A673 (cell line): ENCODE data around the gene AGRN. TPM values are rescaled to one million over a fixed set of nuclear protein-coding genes. Genes with fewer than 3 reads are reported as not detected.
"Not testable (repeated sequence)": the region's sequence is repeated elsewhere in the genome, so short reads cannot be mapped to it uniquely, and the experiment has no call there.

Experiments used
- BruUV-seq: library from RNA; stranded (reverse); fragments of 400-500 nt; replicated peaks from 2 replicates; lab custom pipeline; 2021; lab: Mats Ljungman, UMichigan
- CTCF ChIA-PET: fragments of 300-600 bp; sonication (Branson Sonifier 250); formaldehyde crosslinking; loops from one replicate; lab custom pipeline; 2022; ENCODE audit warnings: antibody characterized with exemption; lab: Charles Lee
- POLR2A ChIA-PET: fragments of 300-600 bp; sonication (Branson Sonifier 250); formaldehyde crosslinking; loops from one replicate; lab custom pipeline; 2022; ENCODE audit warnings: antibody characterized with exemption; ENCODE audit not compliant: low non-redundant PET; lab: Charles Lee
- DNase-seq: peaks from one replicate; pipeline ENCODE4 v3.0.0-alpha.2; 2015; ENCODE audit warnings: low spot score
- H3K27ac ChIP-seq: fragments of 200-600 bp; sonication (generic); 2 replicates; pipeline ENCODE4 v1.5.1; 2016; ENCODE audit warnings: mixed run types, low read depth, mild to moderate bottlenecking, mixed read lengths, antibody characterized with exemption, low read length; ENCODE audit not compliant: poor library complexity, severe bottlenecking
- H3K27me3 ChIP-seq: fragments of 200-600 bp; sonication (generic); replicated peaks from 2 replicates; pipeline ENCODE4 v1.6.1; 2017; ENCODE audit warnings: mixed run types, low read depth, mild to moderate bottlenecking, mixed read lengths, antibody characterized with exemption, low read length; ENCODE audit not compliant: insufficient read depth, poor library complexity
- H3K36me3 ChIP-seq: fragments of 200-600 bp; sonication (generic); 2 replicates; pipeline ENCODE4 v1.6.1; 2016; ENCODE audit warnings: mixed run types, mild to moderate bottlenecking, mixed read lengths, antibody characterized with exemption, low read length; ENCODE audit not compliant: insufficient read depth, poor library complexity, severe bottlenecking
- H3K4me1 ChIP-seq: fragments of 200-600 bp; sonication (generic); 2 replicates; pipeline ENCODE4 v1.6.1; 2017; ENCODE audit warnings: mixed run types, mild to moderate bottlenecking, mixed read lengths, antibody characterized with exemption, low read length; ENCODE audit not compliant: insufficient read depth, poor library complexity, severe bottlenecking
- H3K4me3 ChIP-seq: fragments of 200-600 bp; sonication (generic); 2 replicates; pipeline ENCODE4 v1.5.1; 2016; ENCODE audit warnings: low read depth, mixed run types, mild to moderate bottlenecking, mixed read lengths, low read length; ENCODE audit not compliant: poor library complexity, severe bottlenecking
- H3K9me3 ChIP-seq: fragments of 200-600 bp; sonication (generic); 2 replicates; pipeline ENCODE4 v1.6.1; 2016; ENCODE audit warnings: mixed run types, low read depth, mild to moderate bottlenecking, mixed read lengths, antibody characterized with exemption, low read length; ENCODE audit not compliant: poor library complexity, severe bottlenecking
- EZH2 ChIP-seq: fragments of 200-600 bp; sonication (generic); IDR thresholded peaks from 2 replicates; pipeline ENCODE4 v1.6.1; 2017; ENCODE audit warnings: borderline replicate concordance, low read depth, mild to moderate bottlenecking, mixed read lengths, antibody characterized with exemption, low read length; ENCODE audit not compliant: poor library complexity, severe bottlenecking
- intact Hi-C: fragments of 100-400 bp; cut with micrococcal nuclease; formaldehyde crosslinking; loops from one replicate; pipeline ENCODE4 v1.10.0; 2022; ENCODE audit not compliant: unreplicated experiment
- total RNA-seq: library from RNA; stranded (reverse); gene quantifications from 2 replicates; pipeline ENCODE4 v1.2.3, GENCODE V29; 2021
- TF ChIP-seq, protein P1 (sequence below): fragments of 300-800, 200-600 bp; sonication (generic); conservative IDR thresholded peaks from 2 replicates; pipeline ENCODE4 v1.5.1; 2017; ENCODE audit warnings: low read depth, mild to moderate bottlenecking, antibody characterized with exemption, low read length, moderate library complexity, mixed read lengths

Gene AGRN
- total RNA-seq, 1 experiment from 2014 or later: 151 TPM

GRCh38 chr1:1101503-1101902, 81.6 kb downstream of the AGRN start:
- no peaks in the 10 kb centered on the region for H3K36me3 ChIP-seq
- TF ChIP-seq EZH2: no peak
- TF ChIP-seq, protein P1, sequence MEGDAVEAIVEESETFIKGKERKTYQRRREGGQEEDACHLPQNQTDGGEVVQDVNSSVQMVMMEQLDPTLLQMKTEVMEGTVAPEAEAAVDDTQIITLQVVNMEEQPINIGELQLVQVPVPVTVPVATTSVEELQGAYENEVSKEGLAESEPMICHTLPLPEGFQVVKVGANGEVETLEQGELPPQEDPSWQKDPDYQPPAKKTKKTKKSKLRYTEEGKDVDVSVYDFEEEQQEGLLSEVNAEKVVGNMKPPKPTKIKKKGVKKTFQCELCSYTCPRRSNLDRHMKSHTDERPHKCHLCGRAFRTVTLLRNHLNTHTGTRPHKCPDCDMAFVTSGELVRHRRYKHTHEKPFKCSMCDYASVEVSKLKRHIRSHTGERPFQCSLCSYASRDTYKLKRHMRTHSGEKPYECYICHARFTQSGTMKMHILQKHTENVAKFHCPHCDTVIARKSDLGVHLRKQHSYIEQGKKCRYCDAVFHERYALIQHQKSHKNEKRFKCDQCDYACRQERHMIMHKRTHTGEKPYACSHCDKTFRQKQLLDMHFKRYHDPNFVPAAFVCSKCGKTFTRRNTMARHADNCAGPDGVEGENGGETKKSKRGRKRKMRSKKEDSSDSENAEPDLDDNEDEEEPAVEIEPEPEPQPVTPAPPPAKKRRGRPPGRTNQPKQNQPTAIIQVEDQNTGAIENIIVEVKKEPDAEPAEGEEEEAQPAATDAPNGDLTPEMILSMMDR: no peak
- no peak overlapping the region for H3K27ac ChIP-seq
- BruUV-seq: no TSS peak
- DNase-seq: no peak
- H3K9me3 ChIP-seq: no peaks in the 10 kb centered on the region
- intact Hi-C loops: no loop called here
- POLR2A ChIA-PET: no interaction called here
- H3K27me3 ChIP-seq: no peaks in the 10 kb centered on the region
- CTCF ChIA-PET: no interaction called here
- H3K4me3 ChIP-seq: no peak overlapping the region
- no peaks in the 10 kb centered on the region for H3K4me1 ChIP-seq

- intact Hi-C loops, CTCF ChIA-PET: not testable (repeated sequence)
Observed at GRCh38 chr1:1104152-1104551, 84.2 kb downstream of the AGRN start.

More at GRCh38 chr1:1104152-1104551, 84.2 kb downstream of the AGRN start:
- H3K36me3 ChIP-seq, H3K4me1 ChIP-seq, H3K27me3 ChIP-seq, H3K27ac ChIP-seq, POLR2A ChIA-PET, BruUV-seq, H3K4me3 ChIP-seq, DNase-seq, H3K9me3 ChIP-seq: not testable (repeated sequence)

Other genes starting within 250 kb of the AGRN start
- gene SAMD11, start 96.2 kb upstream of the AGRN start, total RNA-seq: 24.1 and 28.4 TPM in 2 replicates
- gene NOC2L, start 60.9 kb upstream of the AGRN start, total RNA-seq: 197 and 214 TPM in 2 replicates
- 43.3 and 48.3 TPM in 2 replicates for gene KLHL17, start 59.5 kb upstream of the AGRN start, total RNA-seq
- gene PLEKHN1, start 53.6 kb upstream of the AGRN start, total RNA-seq: not detected in 2 replicates
- 0.28 TPM in 1 of 2 replicates, not detected in the other for gene PERM1, start 38.0 kb upstream of the AGRN start, total RNA-seq
- 18.5 and 20.8 TPM in 2 replicates for gene HES4, start 20.0 kb upstream of the AGRN start, total RNA-seq
- gene ISG15, start 6.6 kb upstream of the AGRN start, total RNA-seq: 45.3 and 55.6 TPM in 2 replicates
- not detected in 2 replicates for gene RNF223, start 54.2 kb downstream of the AGRN start, total RNA-seq
- 26.8 and 28.4 TPM in 2 replicates for gene C1orf159, start 96.0 kb downstream of the AGRN start, total RNA-seq
- not detected in 2 replicates for gene TTLL10, start 153.8 kb downstream of the AGRN start, total RNA-seq
- gene TNFRSF18, start 186.5 kb downstream of the AGRN start, total RNA-seq: 0.77 and 1.1 TPM in 2 replicates
- 0.80 and 1.5 TPM in 2 replicates for gene TNFRSF4, start 194.0 kb downstream of the AGRN start, total RNA-seq
- 121 and 133 TPM in 2 replicates for gene SDF4, start 211.9 kb downstream of the AGRN start, total RNA-seq
- gene B3GALT6, start 212.1 kb downstream of the AGRN start, total RNA-seq: 41.3 and 41.8 TPM in 2 replicates
- 2.9 and 4.4 TPM in 2 replicates for gene C1QTNF12, start 226.6 kb downstream of the AGRN start, total RNA-seq